Gastroesophageal sphincter (tissue), 3 donors: Measurements from ENCODE around the gene MRPL47.

Experiments used
- EP300 ChIP-seq: sonication (generic); formaldehyde crosslinking; IDR thresholded peaks from one replicate; pipeline ENCODE4 v1.6.1; 2017; ENCODE audit warnings: antibody characterized with exemption, mild to moderate bottlenecking
- POLR2A ChIP-seq, 2 donors: fragments of 450-650 bp; IDR thresholded peaks; one replicate each; pipeline ENCODE4 v1.6.1; 2017; ENCODE audit warnings: antibody characterized with exemption in 2 of 2, mild to moderate bottlenecking in 2 of 2, moderate library complexity in 1 of 2
- POLR2AphosphoS5 ChIP-seq: sonication (generic); formaldehyde crosslinking; IDR thresholded peaks from one replicate; pipeline ENCODE4 v1.6.1; 2017; ENCODE audit warnings: antibody characterized with exemption
- TF ChIP-seq, protein P1 (sequence below), 4 experiments: fragments of 200-600 bp in 2 of 4; fragments of 450-650 bp in 2 of 4; sonication (generic) in 1 of 4; IDR thresholded peaks; one replicate each; pipeline ENCODE4 v1.5.1; 2017 to 2019; ENCODE audit warnings: antibody characterized with exemption in 4 of 4, mild to moderate bottlenecking in 2 of 4, moderate library complexity in 2 of 4

DNA sequence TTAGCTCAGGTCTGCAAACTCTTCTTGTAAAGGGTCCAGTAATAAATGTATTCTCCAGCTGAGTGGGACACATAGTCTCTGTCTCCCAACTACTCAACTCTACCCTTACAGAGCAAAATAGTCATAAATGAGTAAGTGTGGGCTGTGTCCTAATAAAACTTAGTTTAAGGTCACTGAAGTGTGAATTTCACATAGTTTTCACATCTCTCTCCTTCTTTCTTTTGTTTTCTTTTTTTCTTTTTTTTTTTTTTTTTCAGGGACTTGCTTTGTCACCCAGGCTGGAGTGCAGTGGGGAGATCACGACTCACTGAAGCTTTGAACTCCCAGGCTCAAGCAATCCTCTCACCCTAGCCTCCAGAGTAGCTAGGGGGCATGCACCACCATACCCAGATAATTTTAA lies 43.6 kb downstream of the MRPL47 start:
- no peak for TF ChIP-seq POLR2AphosphoS5
- TF ChIP-seq, protein P1, sequence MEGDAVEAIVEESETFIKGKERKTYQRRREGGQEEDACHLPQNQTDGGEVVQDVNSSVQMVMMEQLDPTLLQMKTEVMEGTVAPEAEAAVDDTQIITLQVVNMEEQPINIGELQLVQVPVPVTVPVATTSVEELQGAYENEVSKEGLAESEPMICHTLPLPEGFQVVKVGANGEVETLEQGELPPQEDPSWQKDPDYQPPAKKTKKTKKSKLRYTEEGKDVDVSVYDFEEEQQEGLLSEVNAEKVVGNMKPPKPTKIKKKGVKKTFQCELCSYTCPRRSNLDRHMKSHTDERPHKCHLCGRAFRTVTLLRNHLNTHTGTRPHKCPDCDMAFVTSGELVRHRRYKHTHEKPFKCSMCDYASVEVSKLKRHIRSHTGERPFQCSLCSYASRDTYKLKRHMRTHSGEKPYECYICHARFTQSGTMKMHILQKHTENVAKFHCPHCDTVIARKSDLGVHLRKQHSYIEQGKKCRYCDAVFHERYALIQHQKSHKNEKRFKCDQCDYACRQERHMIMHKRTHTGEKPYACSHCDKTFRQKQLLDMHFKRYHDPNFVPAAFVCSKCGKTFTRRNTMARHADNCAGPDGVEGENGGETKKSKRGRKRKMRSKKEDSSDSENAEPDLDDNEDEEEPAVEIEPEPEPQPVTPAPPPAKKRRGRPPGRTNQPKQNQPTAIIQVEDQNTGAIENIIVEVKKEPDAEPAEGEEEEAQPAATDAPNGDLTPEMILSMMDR (IDR thresholded peaks at IDR 0.05), result no peak
- TF ChIP-seq POLR2A (IDR thresholded peaks at IDR 0.05), result no peak
- no peak for TF ChIP-seq EP300
